GM19324 (cell line): ENCODE results near the gene RRP36.

Experiments used
- ATAC-seq: cut with Tn5 transposase; IDR thresholded peaks from one replicate; pipeline ENCODE4 v1.9.1; 2021; ENCODE audit warnings: mild to moderate bottlenecking, moderate library complexity; ENCODE audit not compliant: unreplicated experiment, low FRiP score

The RRP36 gene

DNA sequence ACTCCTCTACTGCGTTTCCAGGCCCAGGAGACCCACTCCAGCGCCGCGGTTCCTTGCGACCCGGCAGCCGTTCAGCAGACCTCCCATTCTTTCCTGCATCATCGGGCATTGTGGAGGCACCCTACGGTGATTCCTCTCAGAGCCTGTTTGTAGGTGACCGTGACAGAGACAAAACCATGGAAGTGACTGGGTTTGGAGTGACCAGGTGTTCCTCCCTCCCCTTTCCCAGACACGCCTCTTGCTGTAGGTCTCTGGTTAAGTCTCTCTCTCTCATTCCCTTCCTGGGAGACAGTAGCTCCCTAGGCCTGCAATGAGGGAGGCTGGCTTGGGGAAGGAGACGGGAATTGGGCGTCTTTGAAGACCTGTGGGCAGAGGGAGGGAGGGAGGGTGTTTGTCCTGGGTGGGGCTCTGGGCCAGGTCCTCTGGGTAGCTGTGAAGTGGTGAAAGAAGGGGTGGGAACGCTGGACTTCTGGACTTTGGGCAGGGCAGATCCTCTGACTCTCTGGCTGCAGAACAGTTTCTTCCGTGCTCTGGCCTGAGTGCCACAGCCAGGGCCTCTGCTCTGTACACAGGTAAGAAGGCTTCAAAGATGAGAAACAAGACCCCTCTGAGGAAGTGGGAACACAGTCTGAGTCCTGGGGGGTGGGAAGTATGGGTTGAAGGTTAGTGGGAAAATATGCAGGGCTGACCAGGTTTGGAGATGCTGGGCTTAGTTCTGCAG lies 38.8 kb downstream of the RRP36 start:
- no peak for ATAC-seq

DNA sequence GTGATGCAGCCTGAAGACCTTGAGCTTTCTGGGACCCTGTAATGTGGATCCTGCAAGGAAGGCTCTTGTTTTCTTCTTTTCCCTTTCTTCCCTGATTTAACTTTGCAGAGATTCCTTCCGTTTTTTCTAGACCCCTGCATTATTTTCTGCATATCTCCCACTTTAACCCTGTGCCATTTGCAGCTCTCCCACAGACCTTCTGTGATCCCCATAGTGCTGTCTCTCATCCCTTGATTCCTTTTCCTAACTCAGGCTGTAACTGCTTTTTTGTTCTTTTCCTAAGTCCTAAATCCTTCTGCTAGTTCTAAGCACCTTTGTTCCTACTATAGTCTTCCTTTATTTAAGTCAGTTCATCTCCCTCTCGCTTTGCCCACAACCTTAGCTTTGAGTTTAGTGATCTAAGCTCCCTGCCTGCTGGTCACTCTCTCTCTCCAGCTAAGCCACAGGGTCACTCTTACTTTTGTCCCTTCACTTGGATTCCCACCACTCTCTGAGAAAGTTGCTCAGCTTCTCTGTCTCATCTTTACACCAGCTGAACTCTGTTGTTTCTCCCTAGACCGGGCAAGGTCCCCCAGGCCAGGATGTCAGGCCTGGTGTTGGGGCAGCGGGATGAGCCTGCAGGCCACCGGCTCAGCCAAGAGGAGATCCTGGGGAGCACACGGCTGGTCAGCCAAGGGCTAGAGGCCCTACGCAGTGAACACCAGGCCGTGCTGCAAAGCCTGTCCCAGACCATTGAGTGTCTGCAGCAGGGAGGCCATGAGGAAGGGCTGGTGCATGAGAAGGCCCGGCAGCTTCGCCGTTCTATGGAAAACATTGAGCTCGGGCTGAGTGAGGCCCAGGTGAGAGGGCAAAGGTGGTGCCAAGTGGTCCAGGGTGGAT lies 39.6 kb downstream of the RRP36 start:
- ATAC-seq: no peak

DNA sequence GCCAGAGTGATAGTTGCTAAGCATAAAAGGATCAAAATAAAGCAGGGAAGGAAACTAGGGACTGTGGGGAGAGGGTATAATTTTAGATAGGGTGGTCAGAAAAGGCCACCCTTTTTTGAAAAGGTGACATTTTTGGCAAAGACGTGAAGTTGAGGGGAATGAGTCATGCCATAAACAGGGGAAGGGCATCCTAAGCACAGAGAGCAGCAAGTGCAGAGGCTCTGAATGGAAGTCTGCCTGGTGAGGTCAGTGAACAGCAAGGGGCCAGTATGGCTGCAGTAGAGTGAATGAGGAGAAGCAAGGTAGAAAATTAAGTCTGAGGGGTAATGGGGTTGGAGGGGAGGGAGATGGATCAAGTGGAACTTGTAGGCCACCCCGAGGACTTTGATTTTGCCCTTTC lies 40.4 kb downstream of the RRP36 start:
- no peak for ATAC-seq

DNA sequence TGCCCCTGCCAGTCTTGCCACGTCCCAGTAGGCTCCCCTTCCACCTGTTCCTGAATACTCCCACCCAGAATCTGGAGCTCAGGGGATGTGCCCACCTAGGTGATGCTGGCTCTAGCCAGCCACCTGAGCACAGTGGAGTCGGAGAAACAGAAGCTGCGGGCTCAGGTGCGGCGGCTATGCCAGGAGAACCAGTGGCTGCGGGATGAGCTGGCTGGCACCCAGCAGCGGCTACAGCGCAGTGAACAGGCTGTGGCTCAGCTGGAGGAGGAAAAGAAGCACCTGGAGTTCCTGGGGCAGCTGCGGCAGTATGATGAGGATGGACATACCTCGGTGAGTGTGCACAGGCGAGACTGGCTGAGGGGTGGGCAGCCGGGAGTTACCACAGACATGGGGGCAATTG lies 41.4 kb downstream of the RRP36 start:
- ATAC-seq: no peak

DNA sequence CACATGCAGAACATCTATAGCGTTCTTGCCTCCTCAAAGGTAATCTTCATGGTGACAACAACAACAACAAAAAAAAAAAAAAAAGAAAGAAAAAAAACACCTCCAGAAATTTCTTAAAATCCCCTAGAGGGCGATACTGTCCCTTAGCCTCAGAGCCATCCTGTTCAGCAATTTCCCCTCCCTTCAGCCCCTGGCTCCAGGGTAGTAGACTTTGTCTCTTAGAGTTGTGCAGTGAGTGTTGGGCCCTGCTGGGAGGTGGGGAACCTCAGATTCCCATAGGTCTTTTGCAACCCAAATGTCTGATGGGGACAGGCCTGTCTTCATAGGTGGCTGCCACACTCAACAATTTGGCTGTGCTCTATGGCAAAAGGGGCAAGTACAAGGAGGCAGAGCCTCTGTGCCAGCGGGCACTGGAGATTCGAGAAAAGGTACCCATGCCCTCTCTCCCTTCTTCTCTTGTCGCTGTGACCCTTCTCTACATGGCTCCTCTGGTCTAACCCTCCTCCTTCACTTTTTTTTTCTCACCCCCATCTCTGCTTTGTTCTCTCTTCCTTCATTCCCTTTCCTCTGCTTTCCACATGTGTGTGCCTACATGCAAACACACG lies 48.7 kb downstream of the RRP36 start:
- no peak for ATAC-seq

DNA sequence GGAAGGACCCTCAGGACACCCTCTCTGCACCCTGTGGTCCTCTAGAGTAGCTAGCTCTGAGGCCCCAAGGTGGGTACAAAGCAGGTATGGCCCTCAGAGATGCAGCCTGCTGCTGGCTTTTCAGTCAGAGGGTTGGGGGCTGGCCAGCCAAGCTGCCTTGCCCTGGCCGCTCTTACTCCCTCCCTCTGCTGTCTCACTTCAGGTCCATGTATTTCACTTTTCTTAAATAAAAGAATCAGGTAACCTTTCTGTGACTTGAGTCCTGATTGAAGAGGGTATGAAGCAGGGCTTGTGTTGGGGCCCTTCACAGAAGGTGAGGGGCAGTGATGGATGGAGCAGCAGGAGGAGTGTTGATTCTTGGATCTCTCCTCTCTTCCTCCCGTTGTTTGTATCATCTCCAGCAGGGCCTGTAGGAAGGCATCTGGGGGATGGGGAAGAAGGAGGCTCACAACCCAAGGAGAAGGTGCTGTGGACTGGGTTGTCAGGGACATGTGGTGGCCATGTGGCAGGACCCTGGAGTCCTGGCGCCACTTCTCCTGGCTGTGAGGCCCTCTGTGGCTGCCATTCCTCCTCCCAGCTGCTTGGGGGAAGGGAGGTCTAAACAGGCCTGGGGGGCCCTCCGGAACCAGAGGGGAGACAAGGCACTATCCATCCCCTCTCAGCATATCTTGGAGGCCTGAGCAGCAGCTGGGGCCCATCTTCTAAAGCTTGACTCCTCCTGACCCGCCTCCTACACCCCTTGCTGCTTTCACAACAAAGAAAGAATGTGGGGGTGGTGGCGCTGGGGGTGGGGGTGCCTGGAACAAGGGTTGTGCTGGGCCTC lies 53.6 kb downstream of the RRP36 start:
- ATAC-seq: no peak

DNA sequence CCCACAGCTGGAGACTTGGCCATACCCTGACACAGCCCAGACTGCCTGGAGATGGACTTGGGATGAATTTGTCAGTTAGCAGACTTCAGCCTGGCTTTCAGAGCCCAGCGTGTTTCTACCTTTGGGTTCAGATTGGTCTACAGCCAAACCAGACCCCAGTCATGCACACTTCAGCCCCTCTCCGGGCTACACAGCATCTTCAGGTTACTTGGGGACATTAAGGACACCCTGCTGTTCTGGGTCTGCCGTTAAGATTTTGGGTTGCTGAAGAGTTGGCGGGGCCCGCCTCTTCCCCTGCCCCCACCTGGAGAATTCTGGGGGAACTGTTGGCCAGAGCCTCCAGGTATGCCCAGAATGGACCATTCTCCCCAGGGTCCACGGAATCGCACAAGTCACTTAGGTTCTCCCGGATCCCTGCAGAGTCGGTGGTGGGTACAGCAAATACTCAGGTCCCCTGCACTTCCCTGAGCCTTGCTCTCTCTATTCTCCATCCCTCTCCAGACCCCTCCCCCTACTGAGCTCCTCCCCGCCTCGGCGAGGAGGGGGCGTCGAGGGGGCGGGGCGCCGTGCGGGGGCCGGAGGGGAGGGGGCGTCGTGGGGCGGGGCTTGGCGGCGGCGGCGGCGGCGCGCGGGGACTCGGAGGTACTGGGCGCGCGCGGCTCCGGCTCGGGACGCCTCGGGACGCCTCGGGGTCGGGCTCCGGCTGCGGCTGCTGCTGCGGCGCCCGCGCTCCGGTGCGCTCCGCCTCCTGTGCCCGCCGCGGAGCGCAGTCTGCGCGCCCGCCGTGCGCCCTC lies 54.4 kb downstream of the RRP36 start, which contains the start of gene PTK7:
TSS of gene PTK7 (plus strand) at position 645 of the 794 bp plus-strand sequence. CDS start 175 bp downstream, outside the sequence.
- ATAC-seq: no peak

DNA sequence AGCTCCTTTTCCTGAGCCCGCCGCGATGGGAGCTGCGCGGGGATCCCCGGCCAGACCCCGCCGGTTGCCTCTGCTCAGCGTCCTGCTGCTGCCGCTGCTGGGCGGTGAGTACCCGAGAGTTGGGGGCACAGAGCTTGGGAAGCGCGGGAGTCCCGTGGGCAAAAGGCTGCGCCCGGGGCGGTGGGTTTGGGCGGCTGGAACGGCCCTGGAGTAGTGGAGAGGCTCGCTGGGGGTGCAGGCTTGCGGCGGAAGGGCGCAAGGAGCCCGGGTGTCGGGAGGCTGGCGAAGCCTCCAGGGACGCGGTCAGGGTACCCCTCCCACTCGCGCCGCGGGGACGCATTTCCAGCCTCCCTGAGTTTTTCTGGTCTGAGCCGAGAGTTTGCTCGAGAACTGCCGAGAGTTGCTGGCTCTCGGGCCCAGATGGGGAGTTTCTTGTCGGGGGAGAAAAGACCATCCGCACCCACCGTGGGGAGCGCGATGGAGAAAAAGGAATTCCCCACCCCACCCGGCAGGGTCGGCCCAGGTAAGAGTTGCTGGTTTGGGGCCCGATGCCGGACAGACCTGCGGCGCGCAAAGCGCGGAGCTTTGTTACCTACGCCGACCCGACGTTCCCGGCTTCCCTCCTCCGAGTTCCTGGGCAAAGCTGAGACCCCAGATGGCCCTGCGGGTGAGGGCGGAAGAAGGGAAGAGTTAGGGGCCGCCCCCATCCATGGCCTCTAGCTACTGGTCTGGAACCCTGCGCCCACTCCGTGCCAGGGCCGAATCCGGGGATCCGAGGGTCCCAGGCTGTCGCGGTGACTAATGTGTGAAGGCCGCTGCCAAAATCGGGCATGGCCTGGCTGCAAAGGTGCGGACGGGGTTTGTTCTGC lies 55.3 kb downstream of the RRP36 start:
- no peak for ATAC-seq

DNA sequence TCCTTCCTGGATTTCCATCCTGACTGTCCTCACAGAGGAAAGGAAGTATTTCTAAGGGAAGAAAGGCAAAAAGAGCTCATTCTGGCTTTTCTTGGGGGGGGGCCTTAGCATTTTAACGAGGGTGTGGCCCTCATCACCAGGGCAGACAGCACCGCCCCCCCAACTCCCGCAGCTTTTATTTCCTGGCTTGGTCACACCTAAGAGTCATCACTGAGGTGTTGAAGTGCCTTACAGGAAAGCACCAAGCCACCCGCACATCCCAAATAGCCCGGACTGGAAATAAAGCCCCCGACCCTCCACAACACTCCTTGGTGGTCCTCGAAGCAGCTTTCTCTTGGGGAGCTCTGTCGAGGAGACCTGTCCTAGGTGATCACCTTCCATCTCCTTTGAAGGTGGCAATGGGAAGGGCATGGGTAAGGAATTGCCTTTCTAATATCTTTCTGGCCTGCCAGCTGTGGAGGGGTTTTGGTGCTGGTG lies 55.9 kb downstream of the RRP36 start:
- no peak for ATAC-seq

DNA sequence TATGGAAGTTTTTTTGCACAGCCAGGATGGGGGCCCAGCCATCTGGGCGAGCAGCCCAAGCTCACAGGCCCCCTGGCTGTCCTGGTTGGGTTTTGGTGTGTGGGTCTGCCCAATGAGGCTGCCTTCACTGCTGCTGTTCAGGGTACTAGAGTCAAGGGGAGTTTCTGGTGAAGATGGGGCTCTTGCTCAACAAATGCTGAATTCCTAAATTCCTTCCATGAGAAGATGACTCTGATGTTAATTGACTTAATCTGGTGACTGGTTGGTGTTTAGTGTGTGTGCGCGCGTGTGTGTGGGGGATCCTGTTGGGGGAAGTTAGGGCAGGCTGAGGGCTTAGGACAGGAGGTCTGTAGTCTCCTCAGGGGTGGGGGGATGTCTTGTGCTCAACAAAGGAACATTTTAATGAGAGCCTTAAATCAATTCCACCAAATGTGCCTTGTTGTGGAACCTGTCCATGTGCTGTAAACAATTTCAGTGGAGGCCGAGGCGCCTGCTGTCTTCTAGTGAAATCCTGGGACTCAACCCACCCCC lies 56.6 kb downstream of the RRP36 start:
- ATAC-seq: no peak

DNA sequence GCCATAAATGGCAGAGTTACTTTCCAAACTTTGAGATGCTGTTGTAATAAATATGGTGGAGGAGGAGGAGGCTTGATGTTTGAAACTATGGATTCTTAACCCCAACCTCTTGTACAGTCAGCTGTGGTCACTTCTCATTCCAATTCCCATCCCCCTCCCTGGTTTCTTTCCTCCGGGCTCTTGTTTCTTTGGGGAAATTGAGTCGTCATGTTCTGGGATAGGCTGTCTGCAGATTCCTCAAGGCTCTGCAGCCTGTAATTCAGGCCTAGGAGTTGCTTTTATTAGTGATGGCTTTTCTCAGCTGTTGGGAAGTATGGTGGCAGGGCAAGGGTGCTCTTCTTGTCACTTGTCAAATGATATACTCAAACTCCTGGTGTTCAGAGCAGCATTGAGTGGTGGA lies 57.3 kb downstream of the RRP36 start:
- no peak for ATAC-seq
